ENCODE results near the gene TXNRD2. TPM values are rescaled to one million over a fixed set of nuclear protein-coding genes. Genes with fewer than 3 reads are reported as not detected.

The TXNRD2 gene
- total and polyA plus RNA-seq, 2 donors (not counting 1 experiment from before 2014, with no cell fraction given): 24.8 to 36.2 TPM

DNA sequence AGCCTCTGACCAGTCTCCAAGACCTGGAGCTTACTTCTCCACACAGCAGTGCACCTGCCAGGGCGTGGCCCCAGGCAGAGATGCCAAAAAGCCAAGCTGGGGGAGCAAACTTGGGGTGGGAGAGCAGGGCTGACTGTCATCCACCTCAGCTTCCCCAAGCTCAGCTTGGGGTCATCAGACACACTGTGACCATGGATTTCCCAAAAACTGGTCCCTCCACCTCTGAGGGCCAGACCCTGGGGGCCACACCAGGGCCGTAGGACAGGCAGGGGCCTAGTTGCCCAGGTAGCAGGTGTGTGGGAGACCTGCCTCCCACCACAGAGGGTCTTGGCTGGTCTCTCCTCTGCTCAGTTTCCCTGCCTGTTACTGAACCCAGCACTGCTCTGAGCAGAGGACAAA, 44.4 kb upstream of the TXNRD2 start:
- H4K20me1 ChIP-seq (ENCODE audit: control insufficient read depth, insufficient read depth, low read length, poor library complexity, severe bottlenecking): no peaks in the 10 kb centered on the region
- H3K4me3 Mint-ChIP-seq: peak overlapping the region; percentile 72
- no peaks in the 10 kb centered on the region for H3K36me3 ChIP-seq (replicated peaks in 1 of 2; ENCODE audit: control extremely low read depth in 1 of 2, control insufficient read depth in 1 of 2, extremely low read depth in 1 of 2, insufficient read depth in 2 of 2, low read length in 1 of 2)
- ChIA-PET CTCF (interaction anchor here (1.1 to 1.4 kb wide), 2 partner anchors 16 to 27 kb away, joined by 3 to 4 read pairs; no protein-coding TSS in a partner anchor), POLR2A (no interaction called here)
- no peaks in the 10 kb centered on the region for H3K79me2 ChIP-seq (ENCODE audit: control insufficient read depth, insufficient read depth, low read length)
- H3K9me3 Mint-ChIP-seq (ENCODE audit: insufficient read depth): no peaks in the 10 kb centered on the region
- H3K4me1 ChIP-seq (ENCODE audit: control insufficient read depth in 2 of 2, insufficient read depth in 2 of 2, low read length in 2 of 2): peaks cover 10 to 13% of the 10 kb centered on the region in 2 donors
- peaks cover 0 to 4% (median 0%) of the 10 kb centered on the region in 3 donors for H3K9me3 ChIP-seq (ENCODE audit: control extremely low read depth in 1 of 3, control insufficient read depth in 2 of 3, insufficient read depth in 1 of 3, low read length in 2 of 3)
- peak overlapping the region; percentile 85 for H2AFZ ChIP-seq (ENCODE audit: insufficient read depth, low read depth, low read length, poor library complexity, severe bottlenecking)
- intact Hi-C loops (cut with micrococcal nuclease): loop anchor here (1.0 to 5.0 kb wide), 3 partner anchors 16 to 51 kb away; partner anchors contain the start of gene ARVCF
- ATAC-seq (ENCODE audit: low read depth) (no peak), DNase-seq (no peak)
- 100% methylated on average over 1 of the region's 2 CpGs for WGBS (ENCODE audit: insufficient coverage)
- peak overlapping the region; percentile 99 for H3K4me2 ChIP-seq (replicated peaks; ENCODE audit: low read depth, low read length, poor library complexity, severe bottlenecking)
- H3K27ac ChIP-seq (ENCODE audit: low read length in 2 of 2): no peak overlapping the region
- peak overlapping the region in 3 of 5 experiments; percentile 41 to 66 (median 63) for H3K4me3 ChIP-seq (ENCODE audit: control extremely low read depth in 1 of 5, extremely low read depth in 1 of 5, insufficient read depth in 1 of 5, low read depth in 2 of 5, low read length in 4 of 5)
- TF ChIP-seq CTCF (IDR thresholded peaks at IDR 0.05) (no peak), EZH2 (IDR thresholded peaks at IDR 0.05; ENCODE audit: borderline replicate concordance, insufficient read depth, low read depth, low read length, poor library complexity, severe bottlenecking) (no peak)
- peaks cover 0 to 11% (median 0%) of the 10 kb centered on the region in 4 experiments for H3K27me3 ChIP-seq (replicated peaks in 1 of 4; ENCODE audit: control extremely low read depth in 1 of 4, control insufficient read depth in 3 of 4, insufficient read depth in 4 of 4, low read length in 3 of 4)
- no peaks in the 10 kb centered on the region for H3K27me3 Mint-ChIP-seq
- peak overlapping the region; percentile 72 for H3K9ac ChIP-seq (ENCODE audit: low read length)
- H3K27ac Mint-ChIP-seq: no peak overlapping the region
- peaks cover 7% of the 10 kb centered on the region for H3K4me1 Mint-ChIP-seq
